ENCODE results near the gene MICB.
A peak's percentile ranks its signal among the peaks of the same experiment; 100 is the strongest.
"Not testable (repeated sequence)": the region's sequence is repeated elsewhere in the genome, so short reads cannot be mapped to it uniquely, and the experiment has no call there.

The MICB gene

DNA sequence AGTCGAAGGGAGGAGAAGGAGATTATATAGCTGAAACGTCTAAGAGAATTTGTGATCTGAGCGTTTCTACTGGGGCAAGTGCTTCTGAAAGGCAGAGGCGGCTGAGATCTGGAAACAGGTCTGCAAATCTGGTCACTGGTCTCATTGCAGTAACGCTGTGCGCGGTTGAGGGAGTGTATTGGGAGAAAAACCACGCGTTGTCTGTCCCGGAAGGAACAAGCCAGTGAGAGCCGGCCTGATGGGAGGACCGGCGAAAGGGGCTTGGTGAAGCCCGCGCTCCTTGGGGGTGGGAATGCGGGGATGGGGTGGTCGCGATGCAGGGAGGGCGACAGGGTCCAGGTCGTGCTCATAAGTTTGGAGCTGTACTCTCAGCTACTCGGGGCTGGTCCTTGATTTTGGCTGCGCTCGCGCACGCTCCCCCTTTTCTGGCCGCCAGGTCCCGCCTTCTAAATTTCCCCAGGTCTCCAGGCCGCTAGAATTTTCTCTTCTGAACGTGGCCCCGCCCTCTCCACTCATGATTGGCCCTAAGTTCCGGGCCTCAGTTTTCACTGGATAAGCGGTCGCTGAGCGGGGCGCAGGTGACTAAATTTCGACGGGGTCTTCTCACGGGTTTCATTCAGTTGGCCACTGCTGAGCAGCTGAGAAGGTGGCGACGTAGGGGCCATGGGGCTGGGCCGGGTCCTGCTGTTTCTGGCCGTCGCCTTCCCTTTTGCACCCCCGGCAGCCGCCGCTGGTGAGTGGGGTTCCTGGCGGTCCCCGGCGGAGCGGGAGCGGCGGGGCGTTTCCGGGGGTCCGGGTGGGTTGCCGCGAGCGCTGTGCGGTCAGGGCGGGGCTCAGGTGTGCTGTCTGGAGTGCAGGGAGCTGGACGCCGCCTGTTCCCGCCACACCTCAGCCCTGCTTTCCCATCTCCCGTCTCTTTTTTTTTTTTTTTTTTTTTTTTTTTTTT is at the start of gene MICB:
Gene MICB (plus strand): TSS at position 615 of the 946 bp plus-strand sequence. CDS start 49 bp downstream, at position 664.
- TF ChIP-seq, protein P1, sequence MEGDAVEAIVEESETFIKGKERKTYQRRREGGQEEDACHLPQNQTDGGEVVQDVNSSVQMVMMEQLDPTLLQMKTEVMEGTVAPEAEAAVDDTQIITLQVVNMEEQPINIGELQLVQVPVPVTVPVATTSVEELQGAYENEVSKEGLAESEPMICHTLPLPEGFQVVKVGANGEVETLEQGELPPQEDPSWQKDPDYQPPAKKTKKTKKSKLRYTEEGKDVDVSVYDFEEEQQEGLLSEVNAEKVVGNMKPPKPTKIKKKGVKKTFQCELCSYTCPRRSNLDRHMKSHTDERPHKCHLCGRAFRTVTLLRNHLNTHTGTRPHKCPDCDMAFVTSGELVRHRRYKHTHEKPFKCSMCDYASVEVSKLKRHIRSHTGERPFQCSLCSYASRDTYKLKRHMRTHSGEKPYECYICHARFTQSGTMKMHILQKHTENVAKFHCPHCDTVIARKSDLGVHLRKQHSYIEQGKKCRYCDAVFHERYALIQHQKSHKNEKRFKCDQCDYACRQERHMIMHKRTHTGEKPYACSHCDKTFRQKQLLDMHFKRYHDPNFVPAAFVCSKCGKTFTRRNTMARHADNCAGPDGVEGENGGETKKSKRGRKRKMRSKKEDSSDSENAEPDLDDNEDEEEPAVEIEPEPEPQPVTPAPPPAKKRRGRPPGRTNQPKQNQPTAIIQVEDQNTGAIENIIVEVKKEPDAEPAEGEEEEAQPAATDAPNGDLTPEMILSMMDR (conservative IDR thresholded peaks at IDR 0.05; ENCODE audit: control insufficient read depth, insufficient read depth, low read depth, low read length), result no peak
- H3K4me3 ChIP-seq (ENCODE audit: control insufficient read depth, low read depth, low read length), result peak within 1 kb of the TSS; percentile 59
- peak; percentile 66 for DNase-seq (ENCODE audit: low read depth)

DNA sequence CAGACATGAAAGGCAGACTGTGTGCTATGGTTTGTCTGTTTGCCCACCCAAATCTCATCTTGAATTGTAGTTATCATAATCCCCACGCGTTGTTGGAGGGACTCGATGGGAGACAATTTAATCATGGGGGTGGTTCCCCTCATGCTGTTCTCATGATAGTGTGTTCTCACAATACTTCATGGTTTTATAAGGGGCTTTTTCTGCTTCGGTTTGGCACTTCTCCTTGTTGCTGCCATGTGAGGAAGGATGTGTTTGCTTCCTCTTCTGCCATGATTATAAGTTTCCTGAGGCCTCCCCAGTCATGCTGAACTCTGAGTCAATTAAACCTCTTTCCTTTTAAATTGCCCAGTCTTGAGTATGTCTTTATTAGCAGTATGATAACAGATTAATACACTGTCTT is 47.2 kb upstream of the MICB start:
- DNase-seq (ENCODE audit: low read depth), result no peak
- TF ChIP-seq, protein P1 (conservative IDR thresholded peaks at IDR 0.05; ENCODE audit: control insufficient read depth, insufficient read depth, low read depth, low read length), result no peak
- no peak overlapping the region for H3K4me3 ChIP-seq (ENCODE audit: control insufficient read depth, low read depth, low read length)

DNA sequence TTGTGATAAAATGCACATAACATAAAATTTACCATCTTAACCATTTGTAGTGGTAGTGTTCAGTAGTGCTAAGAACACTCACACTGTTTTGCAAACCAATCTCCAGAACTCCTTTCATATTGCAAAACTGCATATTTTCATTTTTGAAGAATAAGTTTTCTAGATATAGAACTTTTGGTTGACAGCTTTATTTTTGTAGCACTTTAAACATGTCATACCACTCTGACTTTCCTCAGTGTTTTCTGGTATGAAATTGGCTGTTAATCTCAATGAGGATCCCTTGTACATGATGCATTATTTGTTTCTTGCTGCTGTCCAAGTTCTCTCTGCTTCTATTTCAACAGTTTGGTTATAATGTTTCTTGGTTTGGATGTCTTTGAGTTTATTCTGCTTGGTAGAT is 45.1 kb upstream of the MICB start:
- TF ChIP-seq, protein P1 (conservative IDR thresholded peaks at IDR 0.05; ENCODE audit: control insufficient read depth, insufficient read depth, low read depth, low read length), result no peak
- DNase-seq (ENCODE audit: low read depth), result no peak
- H3K4me3 ChIP-seq (ENCODE audit: control insufficient read depth, low read depth, low read length), result no peak overlapping the region

DNA sequence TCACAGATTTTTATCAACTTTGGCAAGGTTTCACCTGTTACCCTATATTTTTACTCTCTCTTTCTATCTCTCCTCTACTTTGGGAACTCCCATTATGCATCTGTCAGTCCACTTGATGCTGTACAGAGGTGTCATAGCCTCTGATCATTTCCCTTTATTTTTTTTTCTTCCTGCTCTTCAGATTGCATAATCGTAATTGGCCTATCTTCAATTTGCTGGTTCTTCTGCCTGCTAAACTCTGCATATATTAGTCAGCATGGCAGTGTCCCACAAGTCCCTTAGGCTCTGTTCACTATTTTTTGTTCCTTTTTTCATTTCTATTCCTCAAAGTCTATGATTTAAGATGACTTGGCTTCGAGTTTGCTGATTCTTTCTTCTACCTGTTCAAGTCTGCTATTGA is 44.7 kb upstream of the MICB start:
- TF ChIP-seq, protein P1 (conservative IDR thresholded peaks at IDR 0.05; ENCODE audit: control insufficient read depth, insufficient read depth, low read depth, low read length), result no peak
- H3K4me3 ChIP-seq (ENCODE audit: control insufficient read depth, low read depth, low read length), result no peak overlapping the region
- peak; percentile 66 for DNase-seq (ENCODE audit: low read depth)

DNA sequence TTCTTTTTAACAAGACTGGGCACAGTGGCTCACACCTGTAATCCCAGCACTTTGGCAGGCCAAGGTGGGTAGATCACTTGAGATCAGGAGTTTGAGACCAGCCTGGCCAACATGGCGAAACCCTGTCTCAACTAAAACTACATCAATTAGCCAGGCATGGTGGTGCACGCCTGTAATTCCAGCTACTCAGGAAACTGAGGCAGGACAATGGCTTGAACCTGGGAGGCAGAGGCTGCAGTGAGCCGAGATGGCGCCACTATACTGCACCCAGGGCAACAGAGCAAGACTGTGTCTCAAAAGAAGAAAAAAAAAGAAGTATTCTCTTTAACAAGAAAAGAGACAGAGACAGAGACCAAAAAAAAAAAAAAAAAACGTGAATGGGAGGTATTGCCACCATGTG is 38.1 kb upstream of the MICB start:
- H3K4me3 ChIP-seq (ENCODE audit: control insufficient read depth, low read depth, low read length), result not testable (repeated sequence)

DNA sequence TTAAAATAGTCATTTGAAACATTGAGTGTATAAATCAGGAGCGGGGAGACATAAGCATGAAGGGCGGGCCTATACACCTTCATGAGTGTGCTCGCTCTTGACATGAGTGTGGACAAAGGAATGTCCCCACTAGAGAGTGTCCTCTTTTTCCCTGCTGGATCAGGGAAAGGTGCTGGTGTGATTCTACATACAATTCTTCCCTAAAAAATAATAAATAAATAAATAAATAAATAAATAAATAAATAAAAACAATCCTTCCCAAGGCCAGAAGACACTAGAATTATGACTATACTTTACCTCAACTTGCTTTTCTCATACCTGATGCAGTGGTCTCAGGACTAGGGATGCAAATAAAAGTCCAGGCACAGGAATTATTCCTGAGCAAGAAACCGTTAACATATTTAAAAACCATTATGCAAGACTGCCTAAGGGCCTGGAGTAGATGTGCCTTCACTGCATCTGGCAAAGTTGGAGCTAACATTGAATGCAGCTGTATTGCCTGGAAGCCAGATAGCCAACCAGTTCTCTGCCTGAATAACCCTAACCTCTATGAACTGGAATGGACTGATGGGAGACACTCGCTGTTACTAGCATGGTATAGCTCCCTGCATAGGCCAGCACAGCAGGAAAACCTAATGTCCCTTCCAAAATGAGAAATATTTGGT is 37.5 kb upstream of the MICB start:
- DNase-seq (ENCODE audit: low read depth), result no peak
- no peak overlapping the region for H3K4me3 ChIP-seq (ENCODE audit: control insufficient read depth, low read depth, low read length)
- TF ChIP-seq, protein P1 (conservative IDR thresholded peaks at IDR 0.05; ENCODE audit: control insufficient read depth, insufficient read depth, low read depth, low read length), result no peak

More for the DNA sequence above, 38.1 kb upstream of the MICB start:
- DNase-seq (ENCODE audit: low read depth), result not testable (repeated sequence)
